Tibial artery (tissue), 4 donors: Measurements from ENCODE around the gene ESPL1.

ENCODE experiments used
- DNase-seq, 2 donors: peaks; one replicate each; pipeline ENCODE4 v3.0.0-alpha.2; 2019
- H3K27ac ChIP-seq, 2 donors: fragments of 200-600 bp; sonication (generic) in 1 of 2; 1 replicate in 1 of 2; 2 replicates in 1 of 2; pipeline ENCODE4 v1.5.1; 2018 to 2019; ENCODE audit warnings: mild to moderate bottlenecking in 1 of 2
- H3K27me3 ChIP-seq, 2 donors: fragments of 200-600 bp; sonication (generic) in 1 of 2; one replicate each; pipeline versions ENCODE4 v1.5.1 to v1.6.0; 2016 to 2019
- H3K36me3 ChIP-seq, 3 donors: fragments of 200-600 bp; sonication (generic) in 2 of 3; one replicate each; pipeline ENCODE4 v1.5.1; 2016 to 2019; ENCODE audit warnings: mild to moderate bottlenecking in 2 of 3
- H3K4me1 ChIP-seq, 4 donors: fragments of 200-600 bp; sonication (generic) in 2 of 4; 1 replicate in 3 of 4; 2 replicates in 1 of 4; pipeline ENCODE4 v1.5.1; 2016 to 2019
- H3K4me3 ChIP-seq, 2 donors: fragments of 200-600 bp; sonication (generic) in 1 of 2; 1 replicate in 1 of 2; 2 replicates in 1 of 2; pipeline ENCODE4 v1.5.1; 2018 to 2019; ENCODE audit warnings: mild to moderate bottlenecking in 2 of 2
- H3K9me3 ChIP-seq, 3 donors: fragments of 200-600 bp; sonication (generic) in 1 of 3; one replicate each; pipeline ENCODE4 v1.5.1; 2016 to 2019
- intact Hi-C: fragments of 100-400 bp; cut with DNase I; formaldehyde crosslinking; loops from one replicate; pipeline ENCODE4 v1.15.0; 2023; ENCODE audit warnings: low total_unique reads
- TF ChIP-seq, protein P1 (sequence below), 2 experiments: fragments of 200-600 bp in 1 of 2; fragments of 450-650 bp in 1 of 2; IDR thresholded peaks; one replicate each; pipeline ENCODE4 v1.5.1; 2017 to 2019; ENCODE audit warnings: antibody characterized with exemption in 2 of 2, mild to moderate bottlenecking in 1 of 2, moderate library complexity in 1 of 2

The ESPL1 gene

GRCh38 chr12:53259891-53260290 lies 8.2 kb upstream of the ESPL1 start:
- DNase-seq, result no peak
- Histone ChIP-seq H3K27ac (no peak overlapping the region), H3K9me3 (no peaks in the 10 kb centered on the region), H3K4me3 (no peak overlapping the region), H3K36me3 (peaks cover under 1 to 23% (median 7%) of the 10 kb centered on the region in 3 donors), H3K27me3 (no peaks in the 10 kb centered on the region), H3K4me1 (no peaks in the 10 kb centered on the region)
- TF ChIP-seq, protein P1, sequence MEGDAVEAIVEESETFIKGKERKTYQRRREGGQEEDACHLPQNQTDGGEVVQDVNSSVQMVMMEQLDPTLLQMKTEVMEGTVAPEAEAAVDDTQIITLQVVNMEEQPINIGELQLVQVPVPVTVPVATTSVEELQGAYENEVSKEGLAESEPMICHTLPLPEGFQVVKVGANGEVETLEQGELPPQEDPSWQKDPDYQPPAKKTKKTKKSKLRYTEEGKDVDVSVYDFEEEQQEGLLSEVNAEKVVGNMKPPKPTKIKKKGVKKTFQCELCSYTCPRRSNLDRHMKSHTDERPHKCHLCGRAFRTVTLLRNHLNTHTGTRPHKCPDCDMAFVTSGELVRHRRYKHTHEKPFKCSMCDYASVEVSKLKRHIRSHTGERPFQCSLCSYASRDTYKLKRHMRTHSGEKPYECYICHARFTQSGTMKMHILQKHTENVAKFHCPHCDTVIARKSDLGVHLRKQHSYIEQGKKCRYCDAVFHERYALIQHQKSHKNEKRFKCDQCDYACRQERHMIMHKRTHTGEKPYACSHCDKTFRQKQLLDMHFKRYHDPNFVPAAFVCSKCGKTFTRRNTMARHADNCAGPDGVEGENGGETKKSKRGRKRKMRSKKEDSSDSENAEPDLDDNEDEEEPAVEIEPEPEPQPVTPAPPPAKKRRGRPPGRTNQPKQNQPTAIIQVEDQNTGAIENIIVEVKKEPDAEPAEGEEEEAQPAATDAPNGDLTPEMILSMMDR (IDR thresholded peaks at IDR 0.05), result no peak
- intact Hi-C loops, result no loop called here

- Histone ChIP-seq H3K4me3 (no peak overlapping the region), H3K27me3 (no peaks in the 10 kb centered on the region), H3K4me1 (peaks cover 0 to 9% (median 4%) of the 10 kb centered on the region in 4 donors), H3K9me3 (no peaks in the 10 kb centered on the region), H3K27ac (no peak overlapping the region), H3K36me3 (no peaks in the 10 kb centered on the region)
- DNase-seq, result no peak
- TF ChIP-seq, protein P1 (IDR thresholded peaks at IDR 0.05), result no peak
- intact Hi-C loops, result no loop called here
Observed at GRCh38 chr12:53265783-53266182, 2.3 kb upstream of the ESPL1 start.

- TF ChIP-seq, protein P1 (IDR thresholded peaks at IDR 0.05), result no peak
- Histone ChIP-seq H3K36me3 (no peaks in the 10 kb centered on the region), H3K27me3 (no peaks in the 10 kb centered on the region), H3K4me3 (peak overlapping the region; percentile 53 to 54), H3K4me1 (peaks cover 0 to 9% (median 4%) of the 10 kb centered on the region in 4 donors), H3K27ac (peak overlapping the region; percentile 16 to 62), H3K9me3 (no peaks in the 10 kb centered on the region)
- no peak for DNase-seq
- intact Hi-C loops, result no loop called here
Observed at GRCh38 chr12:53267306-53267998, 647 bp upstream of the ESPL1 start.

DNA sequence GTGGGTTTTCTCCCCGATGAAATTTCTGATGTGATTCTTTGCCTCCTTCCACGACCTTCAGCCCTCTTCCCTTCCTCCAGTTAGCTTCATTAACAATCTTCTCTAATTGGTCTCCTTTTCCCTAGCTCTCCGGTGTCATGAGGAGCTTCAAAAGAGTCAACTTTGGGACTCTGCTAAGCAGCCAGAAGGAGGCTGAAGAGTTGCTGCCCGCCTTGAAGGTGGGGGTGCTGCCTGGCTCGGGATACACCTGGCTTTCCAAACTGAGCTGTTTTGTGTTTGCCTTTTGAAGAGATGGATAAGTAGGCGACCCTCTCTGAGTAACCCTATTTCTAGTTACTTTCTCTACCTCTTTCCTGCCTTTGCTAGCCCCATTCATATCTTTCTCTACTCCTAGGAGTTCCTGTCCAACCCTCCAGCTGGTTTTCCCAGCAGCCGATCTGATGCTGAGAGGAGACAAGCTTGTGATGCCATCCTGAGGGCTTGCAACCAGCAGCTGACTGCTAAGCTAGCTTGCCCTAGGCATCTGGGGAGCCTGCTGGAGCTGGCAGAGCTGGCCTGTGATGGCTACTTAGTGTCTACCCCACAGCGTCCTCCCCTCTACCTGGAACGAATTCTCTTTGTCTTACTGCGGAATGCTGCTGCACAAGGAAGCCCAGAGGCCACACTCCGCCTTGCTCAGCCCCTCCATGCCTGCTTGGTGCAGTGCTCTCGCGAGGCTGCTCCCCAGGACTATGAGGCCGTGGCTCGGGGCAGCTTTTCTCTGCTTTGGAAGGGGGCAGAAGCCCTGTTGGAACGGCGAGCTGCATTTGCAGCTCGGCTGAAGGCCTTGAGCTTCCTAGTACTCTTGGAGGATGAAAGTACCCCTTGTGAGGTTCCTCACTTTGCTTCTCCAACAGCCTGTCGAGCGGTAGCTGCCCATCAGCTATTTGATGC lies 797 bp downstream of the ESPL1 start:
- TF ChIP-seq, protein P1 (IDR thresholded peaks at IDR 0.05), result no peak
- peak overlapping the region in 1 of 2 donors; percentile 62 for H3K27ac ChIP-seq
- no peak for DNase-seq
- intact Hi-C loops, result no loop called here
- H3K27me3 ChIP-seq, result no peaks in the 10 kb centered on the region
- peak overlapping the region; percentile 53 to 54 for H3K4me3 ChIP-seq
- H3K4me1 ChIP-seq, result peaks cover 0 to 9% (median 4%) of the 10 kb centered on the region in 4 donors
- H3K9me3 ChIP-seq, result no peaks in the 10 kb centered on the region
- no peaks in the 10 kb centered on the region for H3K36me3 ChIP-seq

DNA sequence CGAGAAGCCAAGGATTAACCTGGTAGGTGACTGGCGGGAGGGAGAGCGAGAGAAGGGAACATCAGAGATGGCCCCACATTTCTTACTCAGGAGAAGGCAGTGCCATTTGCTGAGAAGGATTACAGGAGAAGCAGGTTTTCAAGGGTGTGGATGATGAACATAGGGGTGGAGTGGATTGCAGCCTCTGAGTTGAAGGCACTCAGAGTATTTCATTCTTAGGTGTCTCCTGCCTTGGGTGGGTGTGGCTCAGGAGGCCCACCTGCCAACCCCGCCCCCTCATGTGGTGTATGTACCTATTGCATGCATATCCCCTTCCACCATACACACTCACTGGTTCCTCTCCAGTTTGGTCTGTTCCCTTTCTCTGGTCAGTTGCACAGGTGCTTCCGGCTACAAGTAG lies 6.3 kb downstream of the ESPL1 start:
- Histone ChIP-seq H3K36me3 (no peaks in the 10 kb centered on the region), H3K27me3 (no peaks in the 10 kb centered on the region), H3K4me3 (no peak overlapping the region), H3K4me1 (no peaks in the 10 kb centered on the region), H3K9me3 (no peaks in the 10 kb centered on the region), H3K27ac (no peak overlapping the region)
- intact Hi-C loops, result no loop called here
- no peak for DNase-seq
- TF ChIP-seq, protein P1 (IDR thresholded peaks at IDR 0.05), result no peak
